ENCODE measurements around the gene EGFR.

GRCh38 chr7:55078465-55079372 is 59.9 kb downstream of the EGFR start:
- TF ChIP-seq, protein P1, sequence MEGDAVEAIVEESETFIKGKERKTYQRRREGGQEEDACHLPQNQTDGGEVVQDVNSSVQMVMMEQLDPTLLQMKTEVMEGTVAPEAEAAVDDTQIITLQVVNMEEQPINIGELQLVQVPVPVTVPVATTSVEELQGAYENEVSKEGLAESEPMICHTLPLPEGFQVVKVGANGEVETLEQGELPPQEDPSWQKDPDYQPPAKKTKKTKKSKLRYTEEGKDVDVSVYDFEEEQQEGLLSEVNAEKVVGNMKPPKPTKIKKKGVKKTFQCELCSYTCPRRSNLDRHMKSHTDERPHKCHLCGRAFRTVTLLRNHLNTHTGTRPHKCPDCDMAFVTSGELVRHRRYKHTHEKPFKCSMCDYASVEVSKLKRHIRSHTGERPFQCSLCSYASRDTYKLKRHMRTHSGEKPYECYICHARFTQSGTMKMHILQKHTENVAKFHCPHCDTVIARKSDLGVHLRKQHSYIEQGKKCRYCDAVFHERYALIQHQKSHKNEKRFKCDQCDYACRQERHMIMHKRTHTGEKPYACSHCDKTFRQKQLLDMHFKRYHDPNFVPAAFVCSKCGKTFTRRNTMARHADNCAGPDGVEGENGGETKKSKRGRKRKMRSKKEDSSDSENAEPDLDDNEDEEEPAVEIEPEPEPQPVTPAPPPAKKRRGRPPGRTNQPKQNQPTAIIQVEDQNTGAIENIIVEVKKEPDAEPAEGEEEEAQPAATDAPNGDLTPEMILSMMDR (IDR thresholded peaks at IDR 0.05; ENCODE audit: poor library complexity), result no peak
- TF ChIP-seq EZH2 (IDR thresholded peaks at IDR 0.05; ENCODE audit: borderline replicate concordance), result no peak

Data from hepatocyte (in vitro differentiated cells).